KG1 (cell line): ENCODE measurements around the gene SNCB.

Experiments used
- DNase-seq: peaks from one replicate; lab custom pipeline; 2025; lab: John Stamatoyannopoulos, UW

Gene SNCB

GRCh38 chr5:176629853-176630680 lies at the start of gene SNCB, which contains the start of gene EIF4E1B:
Gene SNCB (minus strand): TSS chr5:176630534. CDS start chr5:176629654, 880 bp downstream.
Gene EIF4E1B (plus strand): TSS chr5:176630675. CDS start chr5:176642788, 12,113 bp downstream.
- DNase-seq, result peak; percentile 4

DNA sequence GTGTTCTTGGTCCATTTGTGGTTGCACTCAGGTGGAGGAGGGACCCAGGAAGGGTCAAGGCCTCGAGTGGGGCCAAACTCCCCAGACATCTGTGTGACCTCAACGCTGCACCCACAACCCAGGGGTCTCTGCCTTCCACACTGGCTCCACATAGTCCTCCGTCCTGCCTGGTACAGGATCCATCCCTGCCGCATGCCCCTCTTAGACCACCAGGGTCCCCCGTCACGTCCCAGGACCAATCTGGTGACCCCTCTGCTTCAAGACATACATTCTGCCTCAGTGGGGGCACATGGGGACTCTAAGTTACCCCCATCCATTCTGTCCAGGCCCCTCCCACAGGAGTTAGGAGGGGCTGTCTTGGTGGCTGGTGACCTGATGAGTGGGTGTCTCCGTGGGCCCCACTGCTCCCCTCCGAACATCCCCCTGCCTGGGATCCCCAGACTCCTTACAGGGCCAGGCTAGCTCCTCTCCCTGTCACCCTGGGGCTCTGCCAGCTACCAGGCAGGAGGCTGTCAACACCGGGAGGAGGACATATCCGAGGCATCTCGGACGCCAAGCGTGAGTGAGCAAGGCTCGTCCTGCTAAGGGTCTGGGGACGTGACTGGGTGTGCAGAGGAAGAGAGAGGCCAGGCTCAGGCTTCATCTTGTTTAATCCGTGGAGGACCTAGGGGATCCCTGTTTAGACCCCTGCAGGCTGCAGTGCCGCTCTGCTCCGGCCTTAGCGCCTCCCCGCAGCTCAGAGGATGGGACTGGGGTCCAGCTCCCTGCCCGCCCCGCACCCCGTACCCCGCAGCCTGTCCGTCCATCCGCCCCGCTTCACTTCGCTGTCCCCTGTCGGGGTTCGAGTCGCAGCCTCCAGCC lies 49.3 kb upstream of the SNCB start:
- no peak for DNase-seq

DNA sequence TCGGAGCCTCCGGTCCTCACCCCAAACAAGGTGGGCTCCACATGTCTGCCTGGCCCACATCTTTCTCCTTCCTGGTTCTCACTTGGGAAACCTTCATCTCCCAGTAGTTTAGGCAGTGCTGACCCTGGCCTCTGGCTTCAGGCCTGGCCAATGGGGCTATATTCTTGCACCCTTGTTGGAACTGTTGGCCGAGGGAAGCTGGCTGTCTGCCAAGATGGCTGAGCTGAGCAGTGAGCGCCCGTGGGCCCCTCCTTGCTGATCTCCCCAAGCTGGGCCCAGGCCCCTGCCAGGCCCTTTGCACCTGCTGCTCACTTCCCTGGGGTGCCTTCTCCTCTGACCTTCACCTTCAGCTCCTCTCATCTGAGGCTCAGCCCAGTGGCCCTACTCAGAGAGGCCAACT lies 48.2 kb upstream of the SNCB start:
- no peak for DNase-seq

- DNase-seq, result no peak
Measured at GRCh38 chr5:176677209-176677939, 47.0 kb upstream of the SNCB start.

DNA sequence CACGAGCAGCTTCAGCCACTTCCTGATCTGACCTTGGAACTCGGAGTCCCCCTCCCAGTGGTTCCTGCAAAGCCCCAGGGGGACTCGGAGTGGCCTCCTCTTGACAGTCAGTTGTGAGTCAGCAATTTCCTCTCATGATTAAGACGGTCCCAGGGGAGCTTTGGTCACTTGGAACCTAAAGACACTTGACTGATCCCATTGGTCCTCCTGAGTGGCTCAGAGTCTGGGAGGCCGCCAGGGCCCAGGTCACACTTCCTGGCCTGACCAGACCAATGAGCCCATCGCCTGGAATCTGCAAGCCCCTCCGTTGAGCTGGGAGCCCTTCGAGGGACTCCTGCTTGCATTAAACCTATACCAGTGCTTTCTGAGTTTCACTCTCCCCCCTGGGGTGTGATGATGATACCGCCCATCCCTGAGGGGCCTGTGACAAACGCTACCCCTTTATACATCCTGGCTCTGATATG lies 46.1 kb upstream of the SNCB start:
- DNase-seq, result no peak

GRCh38 chr5:176675676-176676360 lies 45.5 kb upstream of the SNCB start:
- DNase-seq, result no peak

DNA sequence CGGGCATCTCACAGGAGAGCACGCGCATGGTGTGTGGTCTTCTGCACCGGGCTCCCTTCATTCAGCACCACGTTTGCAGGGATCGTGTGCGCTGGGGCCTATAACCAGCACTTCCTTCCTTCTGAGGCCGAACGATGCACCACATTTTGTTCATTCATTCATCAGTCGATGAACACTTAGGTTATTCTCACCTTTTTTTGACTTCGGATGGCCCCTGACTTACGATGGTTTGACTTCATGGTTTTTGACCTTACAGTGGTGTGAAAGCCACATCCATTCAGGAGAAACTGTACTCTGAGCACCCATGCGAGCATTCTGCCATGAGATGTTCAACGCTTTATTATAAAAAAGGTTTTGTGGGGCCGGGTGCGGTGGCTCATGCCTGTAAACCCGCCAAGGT lies 44.5 kb upstream of the SNCB start:
- DNase-seq, result no peak

DNA sequence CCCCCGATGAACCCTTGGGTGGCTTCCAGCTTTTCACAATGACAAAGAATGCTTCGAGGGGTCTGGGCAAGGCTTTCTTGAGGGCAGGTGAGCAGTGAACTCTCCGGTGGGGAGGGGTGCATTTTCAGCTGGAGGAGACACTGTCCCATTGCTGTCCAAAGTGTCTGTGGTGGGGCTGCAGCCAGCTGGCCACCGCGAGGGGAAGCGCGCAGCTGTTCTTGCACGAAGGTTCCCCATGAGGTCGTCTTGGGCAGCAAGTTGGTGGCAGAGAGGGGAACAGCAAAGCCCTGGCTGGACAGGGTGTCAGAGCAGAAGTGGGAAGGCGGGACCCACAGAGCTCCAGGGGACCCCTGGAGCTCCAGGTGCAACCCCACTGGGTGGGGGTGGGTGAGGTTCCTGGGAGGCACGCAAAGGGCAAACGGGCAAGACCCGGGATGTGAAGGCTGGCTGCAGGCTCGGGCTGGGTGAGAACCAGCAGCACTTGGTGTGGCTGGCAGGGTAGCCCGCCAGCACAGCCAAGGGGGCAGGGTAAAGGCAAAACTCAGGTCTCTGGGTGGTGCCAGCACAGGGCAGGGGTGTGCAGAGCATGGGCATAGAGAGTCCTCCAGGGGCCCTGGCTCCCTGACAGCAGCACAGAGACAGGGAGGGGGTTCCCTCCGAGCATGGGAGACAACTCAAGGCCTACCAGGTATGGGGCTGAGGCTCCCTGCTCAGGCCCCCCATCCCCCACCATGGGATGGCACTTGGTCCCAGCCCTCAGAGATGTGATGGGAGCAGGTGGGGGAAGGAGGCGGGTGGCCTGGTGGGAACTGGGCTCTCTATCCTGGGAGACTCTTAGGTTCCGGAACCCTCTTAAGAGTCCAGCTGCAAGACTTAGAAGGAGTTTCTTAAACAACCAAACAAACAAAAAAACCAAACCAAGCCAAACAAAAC lies 43.6 kb upstream of the SNCB start:
- no peak for DNase-seq

- no peak for DNase-seq
Measured at GRCh38 chr5:176671890-176672747, 41.8 kb upstream of the SNCB start.

GRCh38 chr5:176671399-176671798 lies 41.1 kb upstream of the SNCB start:
- DNase-seq, result no peak

DNA sequence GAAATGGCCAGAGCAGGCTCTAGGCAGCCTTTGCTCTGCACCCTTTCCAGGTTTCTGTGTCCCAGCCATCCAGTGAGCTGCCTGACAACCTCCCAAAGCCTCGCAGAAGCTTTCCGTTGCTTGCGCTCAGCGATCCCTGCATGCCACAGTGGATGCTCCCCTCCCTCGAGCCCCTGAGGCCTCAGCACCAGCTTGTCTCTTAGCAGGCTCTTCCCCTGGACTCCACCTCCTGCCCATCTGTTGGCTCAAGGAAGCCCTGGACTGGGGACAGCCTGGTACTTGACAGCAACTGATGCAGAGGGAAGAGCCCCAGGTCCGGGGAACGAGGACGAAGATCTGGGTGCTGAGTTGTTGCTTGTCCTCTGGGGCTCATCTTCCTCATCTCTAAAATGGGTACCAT lies 40.1 kb upstream of the SNCB start:
- no peak for DNase-seq

- DNase-seq, result no peak
Measured at GRCh38 chr5:176667637-176668036, 37.3 kb upstream of the SNCB start.

GRCh38 chr5:176665517-176665916 lies 35.2 kb upstream of the SNCB start:
- no peak for DNase-seq

DNA sequence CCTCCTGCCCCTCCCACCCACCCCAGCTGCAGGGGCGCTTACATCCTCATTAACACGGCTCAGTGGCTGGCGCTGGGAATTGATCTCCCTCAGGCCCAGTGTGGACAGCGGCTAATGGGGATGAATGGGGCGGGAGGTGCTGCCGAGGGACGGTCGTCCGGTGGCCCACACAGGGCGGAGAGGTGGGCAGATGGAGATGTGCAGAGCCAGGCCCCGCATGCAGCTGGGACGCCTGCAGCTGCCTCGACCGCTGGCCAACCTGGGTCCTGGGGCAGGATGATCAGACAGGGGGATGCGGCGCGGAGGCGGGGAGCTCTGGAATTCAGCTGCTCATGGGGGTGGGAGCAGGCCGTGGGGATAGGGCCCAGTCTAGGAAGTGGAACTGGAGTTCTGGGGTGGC lies 34.6 kb upstream of the SNCB start:
- no peak for DNase-seq

- DNase-seq, result no peak
Measured at GRCh38 chr5:176664479-176664878, 34.1 kb upstream of the SNCB start.

DNA sequence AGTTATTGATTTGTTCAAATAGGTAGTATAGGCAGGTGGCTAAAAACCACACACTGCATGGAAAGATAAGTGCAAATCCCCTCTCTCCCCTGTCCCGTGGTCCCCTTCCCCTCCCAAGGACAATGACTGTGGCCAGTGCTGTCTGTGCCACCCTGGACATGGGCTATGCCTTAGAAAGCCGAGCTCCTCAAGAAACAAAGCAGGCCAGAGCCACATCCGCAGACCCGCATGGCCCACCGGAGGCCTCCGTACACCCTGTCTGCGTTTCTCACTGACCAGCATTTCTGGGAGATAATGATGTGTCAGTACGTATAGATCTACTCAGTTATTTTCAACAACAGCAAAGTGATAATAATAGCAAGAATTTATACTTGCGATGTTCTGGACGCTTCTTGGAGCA lies 33.2 kb upstream of the SNCB start:
- DNase-seq, result no peak

DNA sequence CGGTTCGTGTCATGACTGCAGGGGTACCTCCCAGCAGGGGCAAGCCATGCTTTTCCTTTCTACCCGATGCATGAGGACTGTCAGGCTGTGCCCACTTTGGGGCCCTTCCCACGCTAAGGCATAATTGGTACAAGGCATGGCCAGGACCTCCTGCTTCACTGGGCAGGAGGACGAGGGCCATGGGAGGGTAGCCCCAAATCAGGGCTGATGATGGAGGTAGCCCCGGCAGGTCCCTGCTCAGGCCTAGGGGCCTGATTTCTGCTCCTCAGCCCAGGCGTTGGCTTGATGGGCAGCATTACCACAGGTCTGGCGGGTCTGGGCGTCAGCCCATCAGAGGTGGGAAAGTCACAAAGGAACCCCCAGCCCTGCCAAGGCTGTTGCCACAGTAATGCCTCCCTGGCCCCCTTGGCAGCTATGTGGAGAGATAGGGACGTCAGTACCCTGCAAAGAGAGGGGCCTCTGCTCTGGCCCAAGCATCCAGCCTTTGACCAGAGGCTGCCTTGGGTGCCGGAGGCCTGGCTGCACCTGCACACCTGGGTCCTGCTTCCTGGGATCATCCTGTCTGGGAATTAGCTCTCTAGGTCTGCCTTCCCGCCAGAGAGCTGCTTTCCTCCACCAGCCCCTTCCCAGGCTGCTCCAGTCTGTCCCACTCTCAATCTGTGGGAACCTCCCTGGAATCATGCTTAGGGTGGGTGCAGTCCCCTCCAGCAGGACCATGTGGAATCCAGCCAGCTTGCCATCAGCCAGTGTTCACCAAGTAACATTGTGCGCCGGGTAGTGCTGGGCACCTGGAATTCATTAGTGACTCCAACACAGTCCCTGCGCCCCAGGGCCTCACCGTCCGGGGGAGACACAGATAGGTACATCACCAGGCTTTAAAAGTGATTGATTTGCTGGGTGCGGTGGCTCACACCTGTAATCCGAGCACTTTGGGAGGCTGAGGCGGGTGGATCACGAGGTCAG lies 32.3 kb upstream of the SNCB start:
- DNase-seq, result no peak

DNA sequence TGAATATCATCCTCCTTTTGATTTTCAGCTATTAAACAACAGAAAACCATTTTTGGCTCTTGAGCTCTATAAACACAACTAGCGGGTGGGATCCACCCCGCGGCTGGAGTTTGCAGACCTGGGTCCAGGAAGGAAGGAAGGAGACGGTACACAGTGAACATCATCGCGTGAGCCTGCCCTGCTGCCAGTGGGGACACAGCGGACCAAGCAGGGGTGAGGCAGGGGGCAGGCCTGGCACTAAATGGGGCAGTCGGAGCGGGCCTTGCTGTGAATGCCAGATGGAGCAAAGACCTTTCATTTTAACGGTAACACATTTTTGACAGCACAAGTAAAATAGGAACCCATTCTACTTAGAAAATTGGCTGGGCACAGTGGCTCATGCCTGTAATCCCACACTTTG lies 31.3 kb upstream of the SNCB start:
- no peak for DNase-seq
